Forelimb muscle (tissue), 1 donor: ENCODE data around the gene FOXP1. TPM values are rescaled to one million over a fixed set of nuclear protein-coding genes. Genes with fewer than 3 reads are reported as not detected.

Experiments
- DNase-seq: peaks from one replicate; pipeline ENCODE4 v3.0.0-alpha.2; 2013; ENCODE audit warnings: low read depth
- polyA plus RNA-seq: library from polyadenylated mRNA; unstranded; fragments of 120-200 nt; gene quantifications from one replicate; pipeline ENCODE4 v1.2.1, GENCODE V29; 2013; ENCODE audit not compliant: insufficient read length

Gene FOXP1
- polyA plus RNA-seq, 1 donor: 15.8 TPM

- no peak for DNase-seq
These were observed 570.6 kb downstream of the FOXP1 start for GRCh38 chr3:71012971-71013370.

- no peak for DNase-seq
These were observed 571.8 kb downstream of the FOXP1 start for GRCh38 chr3:71011565-71012287.

DNA sequence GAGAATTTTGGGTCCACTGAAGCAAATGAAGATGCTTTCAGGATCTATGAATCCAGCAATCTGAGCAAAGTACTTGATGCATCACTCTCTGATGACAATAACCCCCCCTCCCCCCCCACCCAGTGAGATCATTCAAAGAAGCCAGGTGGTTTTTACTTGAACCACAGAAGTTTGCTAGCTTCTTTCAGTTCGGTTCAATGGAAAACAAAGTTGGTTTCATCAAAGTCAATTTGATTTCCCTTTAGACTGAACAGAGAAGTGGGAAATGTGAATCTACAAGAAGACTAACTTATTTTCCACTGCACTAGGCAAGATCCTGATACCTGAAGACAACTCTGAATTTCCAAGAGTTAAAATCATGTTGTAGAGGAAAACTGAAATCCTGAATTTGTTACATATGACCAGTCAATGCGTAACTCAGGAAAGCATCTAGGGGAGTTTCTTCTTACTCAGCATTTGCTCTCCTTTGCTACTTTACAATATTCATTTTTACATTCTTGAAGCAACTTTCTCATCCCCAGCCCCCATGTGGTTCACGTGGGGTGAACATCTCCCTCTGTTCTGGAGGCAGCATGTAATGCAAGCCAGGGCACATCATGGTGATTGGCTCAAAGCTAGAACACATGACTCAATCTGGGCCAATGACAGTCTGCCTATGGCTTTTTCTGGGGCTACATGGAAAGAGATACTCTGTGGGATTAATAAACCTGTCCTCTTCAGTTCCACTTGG lies 572.6 kb downstream of the FOXP1 start:
- no peak for DNase-seq

DNA sequence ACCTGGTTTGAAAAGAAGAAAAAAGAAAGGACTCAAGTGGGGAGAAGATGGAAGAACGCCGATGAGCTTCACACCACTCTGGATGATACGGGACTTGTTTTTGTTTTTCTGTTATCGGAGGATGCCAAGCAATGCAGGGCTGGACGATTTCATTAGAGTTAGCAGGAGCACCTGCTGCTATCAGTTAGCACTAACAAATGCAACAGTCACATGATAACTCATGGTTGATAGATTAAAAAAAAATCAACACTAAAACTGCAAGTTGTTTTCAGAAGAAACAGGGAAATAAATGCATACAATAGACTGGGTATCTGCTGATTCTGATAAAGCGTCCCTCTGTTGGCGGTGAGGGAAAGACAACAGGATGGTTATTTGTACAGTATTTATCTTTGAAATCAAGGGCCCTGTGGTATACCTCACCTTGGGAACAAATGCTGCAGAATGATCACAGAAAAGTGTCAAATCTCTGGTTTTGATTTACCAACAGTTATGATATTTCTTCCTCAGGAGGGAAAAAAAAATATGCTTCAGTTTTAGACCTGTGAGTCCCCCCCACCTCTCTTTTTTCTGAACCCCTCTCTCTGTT lies 575.1 kb downstream of the FOXP1 start:
- no peak for DNase-seq

DNA sequence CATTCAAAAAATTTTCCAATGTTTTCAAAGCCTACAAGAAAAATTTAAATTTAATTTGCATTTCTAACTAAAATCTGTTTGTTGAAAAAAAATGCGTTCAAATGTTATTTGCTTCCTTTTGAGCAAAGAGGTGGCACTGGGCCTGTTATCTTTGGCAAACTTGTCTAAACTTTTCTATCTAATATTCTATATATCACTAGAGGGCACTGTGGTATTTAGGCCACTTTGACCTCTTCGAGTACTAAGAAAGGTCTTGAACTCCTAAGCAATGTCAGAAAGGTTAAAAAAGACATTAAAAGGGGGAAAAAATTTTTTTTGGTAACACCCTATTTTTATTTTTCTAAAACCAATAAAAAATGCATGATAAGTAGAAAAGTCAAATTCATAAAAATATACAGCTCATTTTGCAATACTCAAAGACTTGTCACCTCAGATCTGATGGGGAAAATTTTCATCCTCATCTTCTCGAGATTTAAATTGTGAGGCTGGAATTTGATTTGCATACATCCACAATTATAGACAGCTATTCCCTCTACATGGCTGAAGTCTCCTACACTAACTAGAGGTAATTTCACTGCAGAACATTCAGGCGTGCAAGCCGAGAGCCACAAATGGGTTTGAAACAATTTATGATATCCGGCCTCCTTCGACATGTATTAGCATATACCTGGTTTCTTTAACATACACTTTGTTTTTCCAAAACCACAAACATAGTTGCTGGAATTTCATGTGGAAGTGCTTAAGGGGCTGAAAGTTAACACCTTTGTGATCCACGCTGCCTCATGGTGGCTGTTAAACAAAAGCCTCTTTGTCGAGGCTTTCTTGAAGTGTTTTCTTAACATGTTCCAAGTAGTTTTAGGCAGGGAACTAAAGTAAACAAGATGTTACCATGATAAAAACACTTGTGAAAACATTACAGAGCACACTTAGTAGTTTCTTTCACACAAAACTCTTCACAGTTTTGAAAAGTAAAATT lies 576.4 kb downstream of the FOXP1 start:
- no peak for DNase-seq

DNA sequence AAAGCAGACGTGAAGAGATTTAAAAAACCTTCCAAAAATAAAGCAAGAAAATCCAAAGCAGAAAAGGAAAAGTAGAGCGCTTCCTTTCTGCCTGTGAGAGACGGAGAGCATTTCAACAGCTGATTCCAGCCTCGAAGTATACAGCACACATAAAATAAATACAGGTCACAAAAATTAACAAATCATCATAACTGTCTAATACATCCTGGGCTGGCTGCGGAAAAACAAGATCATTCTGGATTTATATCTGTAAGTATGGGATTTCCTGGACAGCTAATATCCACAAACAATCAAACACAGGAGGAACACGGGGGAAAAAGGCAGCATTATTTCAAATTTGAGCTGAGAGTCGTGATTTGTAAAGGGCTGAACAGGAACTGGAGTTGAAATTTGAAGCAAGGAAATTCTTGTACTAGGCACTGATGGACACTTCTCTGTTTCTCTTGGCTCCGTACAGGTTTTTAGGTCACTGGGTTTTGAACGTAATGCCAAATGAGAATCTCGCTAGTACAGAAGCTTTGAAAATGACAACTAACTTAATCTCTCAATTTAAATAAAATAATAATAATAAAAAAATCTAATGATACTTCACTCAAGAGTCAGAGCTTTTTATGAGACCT lies 577.7 kb downstream of the FOXP1 start:
- no peak for DNase-seq

GRCh38 chr3:71003511-71003910 lies 580.0 kb downstream of the FOXP1 start:
- DNase-seq: no peak

- no peak for DNase-seq
These were observed 581.2 kb downstream of the FOXP1 start for GRCh38 chr3:71002298-71002697.

DNA sequence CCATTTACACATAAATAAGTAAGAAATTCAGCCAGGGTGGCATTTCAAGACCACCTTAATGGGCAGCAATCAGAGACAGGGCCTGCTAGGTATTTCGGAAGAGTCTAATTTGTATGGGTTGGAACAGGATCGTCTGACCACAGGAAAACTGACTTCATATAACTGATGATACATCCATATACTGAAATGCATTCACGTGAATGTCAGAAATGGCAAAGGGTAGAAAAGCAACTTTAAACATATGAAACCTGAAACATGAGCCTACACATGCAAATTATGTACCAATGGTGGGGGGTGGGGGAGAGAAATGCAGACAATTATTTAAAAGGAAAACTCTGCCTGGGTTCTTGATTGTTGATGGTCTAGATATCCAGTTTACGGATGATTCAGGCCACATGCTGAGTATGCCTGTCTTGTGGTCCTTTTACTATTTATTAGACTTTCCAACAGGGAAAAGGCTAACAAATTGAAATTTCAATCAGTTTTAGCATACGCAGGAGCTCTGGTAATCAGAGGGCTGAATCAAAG lies 582.2 kb downstream of the FOXP1 start:
- no peak for DNase-seq

DNA sequence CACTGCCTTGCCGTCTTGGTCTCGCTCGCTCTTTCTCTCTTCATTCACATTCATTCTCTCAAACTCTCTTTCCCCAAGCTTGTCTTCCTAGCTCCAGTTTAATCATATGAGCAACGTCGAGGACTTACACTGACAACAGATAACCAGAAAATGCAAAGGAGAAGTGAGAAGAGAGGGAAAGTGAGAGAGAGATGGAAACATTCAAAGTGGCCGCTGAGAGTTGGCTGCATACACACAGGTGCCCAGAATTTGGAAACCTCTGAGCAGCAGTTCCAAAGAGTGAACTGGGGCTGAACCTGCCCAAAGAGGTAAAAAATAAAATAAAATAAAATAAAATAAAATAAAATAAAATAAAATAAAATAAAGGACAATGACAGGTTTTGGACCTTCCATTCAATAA lies 583.0 kb downstream of the FOXP1 start:
- no peak for DNase-seq

- no peak for DNase-seq
These were observed 583.8 kb downstream of the FOXP1 start for GRCh38 chr3:70999730-71000129.

DNA sequence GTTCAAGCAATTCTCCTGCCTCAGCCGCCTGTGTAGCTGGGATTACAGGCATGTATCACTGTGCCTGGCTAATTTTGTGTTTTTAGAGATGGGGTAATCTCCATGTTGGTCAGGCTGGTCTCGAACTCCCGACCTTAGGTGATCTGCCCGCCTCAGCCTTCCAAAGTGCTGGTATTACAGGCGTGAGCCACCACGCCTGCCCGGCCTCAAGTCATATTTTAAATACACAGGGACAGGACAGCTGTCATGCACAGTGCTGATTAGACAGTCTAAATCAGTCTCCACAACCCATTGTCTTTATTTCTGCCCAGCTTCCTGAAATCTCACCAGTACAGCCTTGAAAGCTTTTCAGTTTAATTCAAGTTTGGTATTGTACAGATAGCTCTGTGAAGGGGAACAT lies 587.4 kb downstream of the FOXP1 start:
- no peak for DNase-seq

- DNase-seq: no peak
These were observed 588.9 kb downstream of the FOXP1 start for GRCh38 chr3:70994644-70995043.

GRCh38 chr3:70992562-70993204 lies 590.8 kb downstream of the FOXP1 start:
- DNase-seq: no peak

DNA sequence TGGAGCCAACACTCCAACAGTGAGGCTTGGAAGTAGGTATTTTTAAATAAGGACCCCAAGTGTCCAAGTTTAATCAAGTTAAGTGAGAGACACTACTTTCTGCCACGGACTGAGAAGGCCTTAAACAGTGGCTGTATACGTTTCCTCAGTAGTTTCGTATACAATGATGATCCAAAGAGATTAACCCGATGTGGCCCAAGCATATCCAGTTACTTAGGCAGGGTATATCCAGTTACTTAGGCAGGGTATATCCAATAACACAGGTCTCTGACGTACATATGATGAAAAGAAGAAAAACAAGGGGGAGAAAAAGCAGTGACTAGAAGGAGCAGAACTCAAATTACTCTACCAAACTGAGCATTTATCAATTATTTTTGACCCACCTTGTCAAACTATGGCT lies 591.4 kb downstream of the FOXP1 start:
- DNase-seq: no peak

GRCh38 chr3:70990723-70991122 lies 592.8 kb downstream of the FOXP1 start:
- DNase-seq: no peak

DNA sequence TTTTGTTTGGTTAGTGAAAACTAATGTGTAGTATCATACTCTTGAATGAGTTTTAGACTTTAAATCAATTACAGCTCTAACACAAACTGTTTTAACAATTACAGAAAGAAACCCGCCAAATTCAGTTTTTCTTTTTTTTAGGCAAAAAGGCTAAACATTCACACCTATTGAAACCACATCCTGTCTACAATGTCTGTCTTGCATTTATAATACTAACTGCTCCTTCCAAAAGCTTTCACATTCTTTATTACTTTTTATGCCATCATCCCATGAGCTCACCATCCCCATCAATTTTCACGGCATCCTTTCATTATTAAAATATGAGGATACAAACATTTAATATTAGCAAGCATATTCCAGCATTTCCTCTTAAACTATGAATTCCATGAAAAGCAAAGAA lies 593.3 kb downstream of the FOXP1 start:
- DNase-seq: no peak

DNA sequence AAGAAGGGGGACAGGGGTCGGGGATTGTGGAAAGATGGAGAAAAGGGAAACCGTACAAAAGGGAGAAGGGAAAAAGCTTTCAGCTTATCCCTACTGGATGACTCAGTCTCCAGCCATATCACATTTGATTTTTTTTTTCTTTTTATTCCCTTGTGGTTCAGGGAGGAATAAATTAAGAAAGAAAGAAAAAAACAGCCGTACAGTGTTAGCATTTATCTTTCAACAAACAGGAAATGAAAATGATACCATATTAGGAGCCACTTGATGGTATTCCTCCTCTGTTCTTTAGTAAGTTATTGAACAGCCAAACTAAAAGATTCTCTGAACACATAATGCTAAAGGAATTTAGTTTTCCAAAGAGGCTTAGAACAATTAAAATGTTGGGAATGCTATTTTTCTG lies 594.4 kb downstream of the FOXP1 start:
- no peak for DNase-seq

- DNase-seq: no peak
These were observed 595.4 kb downstream of the FOXP1 start for GRCh38 chr3:70988111-70988510.

DNA sequence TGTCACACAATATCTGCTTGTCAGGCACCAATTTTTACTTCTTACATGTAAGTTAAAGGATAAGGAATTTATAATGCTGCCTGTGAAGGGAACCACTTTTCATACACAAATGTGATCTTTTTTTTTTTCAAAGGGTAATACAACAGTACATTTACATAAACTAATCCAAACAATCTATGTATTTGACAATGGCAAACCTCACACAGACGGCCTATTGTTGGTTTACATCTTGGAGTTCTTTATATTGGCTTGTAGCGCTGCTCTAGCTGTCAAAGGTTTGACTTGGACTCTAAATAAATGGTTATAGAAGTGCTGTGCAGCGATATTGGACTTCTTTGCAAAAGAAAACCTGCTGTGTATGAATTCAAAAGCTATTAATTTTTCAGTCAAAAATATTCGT lies 598.0 kb downstream of the FOXP1 start:
- DNase-seq: no peak
